Left ventricle myocardium inferior (tissue), 1 donor: Measurements from ENCODE around the gene NCOA4. TPM values are rescaled to one million over a fixed set of nuclear protein-coding genes. Genes with fewer than 3 reads are reported as not detected.
A peak's percentile ranks its signal among the peaks of the same experiment; 100 is the strongest.

Experiments
- DNase-seq: peaks from one replicate; pipeline ENCODE4 v3.0.0-alpha.2; 2020
- H3K27ac ChIP-seq: fragments of 200-600 bp; replicated peaks from 2 replicates; pipeline ENCODE4 v1.8.0; 2021
- H3K27me3 ChIP-seq: fragments of 200-600 bp; 2 replicates; pipeline ENCODE4 v1.8.0; 2021; ENCODE audit warnings: low read depth
- H3K36me3 ChIP-seq: fragments of 200-600 bp; 2 replicates; pipeline ENCODE4 v1.8.0; 2021
- H3K4me1 ChIP-seq: fragments of 200-600 bp; 2 replicates; pipeline ENCODE4 v1.8.0; 2021
- H3K4me3 ChIP-seq: fragments of 200-600 bp; 2 replicates; pipeline ENCODE4 v1.8.0; 2021; ENCODE audit warnings: mild to moderate bottlenecking, moderate library complexity
- H3K9me3 ChIP-seq: fragments of 200-600 bp; replicated peaks from 2 replicates; pipeline ENCODE4 v1.8.0; 2021
- CTCF ChIP-seq: fragments of 200-600 bp; IDR thresholded peaks from 2 replicates; pipeline ENCODE4 v1.8.0; 2021; ENCODE audit warnings: antibody characterized with exemption, mild to moderate bottlenecking, borderline replicate concordance
- intact Hi-C: fragments of 100-400 bp; cut with micrococcal nuclease; formaldehyde crosslinking; loops from one replicate; pipeline ENCODE4 v1.11.0; 2022
- total RNA-seq: library from RNA; stranded (reverse); fragmentation: NEBNext Ultra II Directional; extraction: Animal tissue kit (Norgen Biotek cat#: 25700); gene quantifications from one replicate; pipeline ENCODE4 v1.2.1, GENCODE V29; 2021
- donor health status: DM: no; HTN: yes; CAD: no; lungs with severe emphysema.

Gene NCOA4
- total RNA-seq, 1 donor from 2014 or later = 270 TPM

GRCh38 chr10:46020344-46020657 lies 10.1 kb downstream of the NCOA4 start:
- no peaks in the 10 kb centered on the region for H3K9me3 ChIP-seq
- TF ChIP-seq CTCF = no peak
- DNase-seq = no peak
- no peaks in the 10 kb centered on the region for H3K27me3 ChIP-seq
- H3K27ac ChIP-seq = peak overlapping the region; percentile 89
- intact Hi-C loops = no loop called here
- H3K4me1 ChIP-seq = peaks cover 96% of the 10 kb centered on the region
- peak overlapping the region; percentile 75 for H3K4me3 ChIP-seq
- peaks cover 12% of the 10 kb centered on the region for H3K36me3 ChIP-seq

DNA sequence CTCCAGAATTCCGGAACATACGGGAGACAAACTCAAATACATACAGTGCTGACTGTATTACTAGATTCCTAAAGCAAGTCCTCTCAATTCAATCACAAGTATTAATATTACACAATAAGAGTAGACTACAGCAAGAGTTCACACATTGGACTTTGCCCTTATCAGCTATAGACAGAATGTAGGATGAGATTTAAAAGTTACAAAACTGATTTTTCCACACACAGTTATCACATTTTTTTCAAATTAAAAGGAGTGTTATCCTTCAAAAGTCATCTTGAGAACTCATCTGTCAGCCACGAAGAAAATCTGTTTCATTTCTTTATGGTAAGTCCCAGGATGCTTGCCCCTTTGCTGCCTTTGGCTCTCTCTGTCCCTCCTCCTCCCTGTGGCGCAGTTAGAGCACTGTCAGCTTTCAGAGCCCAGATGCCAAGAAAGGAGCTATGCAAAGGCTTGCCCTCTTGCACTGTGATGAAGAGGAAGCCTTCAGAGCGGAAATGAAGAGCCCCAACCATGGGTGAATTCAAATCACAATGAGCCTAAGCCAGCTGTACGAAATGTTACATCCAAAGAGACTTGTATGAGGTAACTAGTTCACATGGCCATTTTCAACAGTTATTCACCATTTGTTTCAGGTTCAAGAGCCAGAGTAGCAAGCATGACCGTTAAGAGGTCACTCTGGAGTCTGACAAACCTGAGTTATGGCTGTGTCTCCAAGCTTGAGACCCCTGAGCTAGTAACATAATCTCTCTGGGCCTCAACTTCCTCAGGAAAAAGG lies 10.7 kb downstream of the NCOA4 start:
- H3K4me3 ChIP-seq = peak overlapping the region; percentile 75
- DNase-seq = no peak

DNA sequence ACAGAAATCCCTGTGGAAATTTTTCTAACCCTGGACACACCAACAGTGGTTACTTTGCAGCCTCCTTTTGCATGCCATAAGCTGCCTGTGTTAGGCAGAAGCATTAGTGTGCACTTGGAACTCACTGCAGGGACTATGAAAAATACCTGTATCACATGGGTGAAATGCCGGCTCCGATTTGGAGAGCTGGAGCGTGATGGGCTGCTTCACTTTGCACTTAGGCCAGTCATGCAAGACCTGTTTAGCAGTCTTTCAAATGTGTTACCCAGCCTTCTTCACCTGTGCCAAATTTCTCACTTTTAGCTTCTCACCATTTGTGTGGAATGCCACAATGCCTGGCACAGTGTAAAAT lies 11.3 kb downstream of the NCOA4 start:
- Histone ChIP-seq H3K9me3 (no peaks in the 10 kb centered on the region), H3K4me1 (peaks cover 95% of the 10 kb centered on the region), H3K4me3 (peak overlapping the region; percentile 75), H3K27ac (peak overlapping the region; percentile 89), H3K27me3 (no peaks in the 10 kb centered on the region), H3K36me3 (peaks cover 23% of the 10 kb centered on the region)
- TF ChIP-seq CTCF = no peak
- no peak for DNase-seq
- intact Hi-C loops = no loop called here

More for the DNA sequence above, 10.7 kb downstream of the NCOA4 start:
- intact Hi-C loops = no loop called here
- peaks cover 17% of the 10 kb centered on the region for H3K36me3 ChIP-seq
- peak overlapping the region; percentile 89 for H3K27ac ChIP-seq
- peaks cover 95% of the 10 kb centered on the region for H3K4me1 ChIP-seq
- H3K27me3 ChIP-seq = no peaks in the 10 kb centered on the region
- no peak for TF ChIP-seq CTCF
- H3K9me3 ChIP-seq = no peaks in the 10 kb centered on the region

DNA sequence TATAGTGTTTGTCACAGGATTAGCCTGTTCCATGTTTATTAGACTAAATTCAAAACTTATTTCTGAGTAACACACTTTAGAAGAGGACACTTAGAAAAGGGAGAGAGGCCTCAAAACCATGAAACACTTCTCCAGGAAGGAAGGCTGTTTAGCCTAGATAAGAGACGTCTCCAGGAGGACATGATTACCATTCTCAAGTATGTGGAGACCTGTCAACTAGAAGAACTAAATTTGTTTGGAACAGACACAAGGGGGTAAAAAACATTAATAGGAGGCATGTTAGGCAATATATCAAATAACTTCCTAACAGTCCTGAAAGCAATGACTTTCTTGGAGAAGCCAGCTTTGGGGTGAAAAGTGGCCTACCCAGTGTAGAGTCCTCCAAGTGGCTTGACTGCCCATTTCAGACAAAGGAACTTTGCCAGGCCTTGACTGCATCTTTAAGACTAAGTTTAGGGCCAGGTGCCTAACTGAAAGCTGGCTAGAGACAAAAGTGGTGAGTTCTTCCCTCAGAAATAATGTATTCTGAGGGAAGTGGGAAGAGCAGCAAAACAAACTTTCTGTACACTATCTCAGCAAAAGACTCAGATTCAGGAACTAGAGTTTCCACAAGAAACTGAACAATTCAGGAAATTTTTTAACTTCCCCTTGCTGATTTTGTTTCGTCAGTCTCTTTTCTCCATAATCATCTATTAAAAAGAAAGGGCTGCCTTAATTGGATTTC lies 11.8 kb downstream of the NCOA4 start:
- Histone ChIP-seq H3K27ac (peak overlapping the region; percentile 89), H3K4me1 (peaks cover 90% of the 10 kb centered on the region), H3K36me3 (peaks cover 29% of the 10 kb centered on the region), H3K9me3 (no peaks in the 10 kb centered on the region), H3K27me3 (no peaks in the 10 kb centered on the region), H3K4me3 (peak overlapping the region; percentile 75)
- intact Hi-C loops = no loop called here
- no peak for DNase-seq
- no peak for TF ChIP-seq CTCF

- TF ChIP-seq CTCF = no peak
- peak overlapping the region; percentile 89 for H3K27ac ChIP-seq
- H3K4me1 ChIP-seq = peaks cover 83% of the 10 kb centered on the region
These were observed 12.7 kb downstream of the NCOA4 start for GRCh38 chr10:46017733-46018132.

More at GRCh38 chr10:46017733-46018132, 12.7 kb downstream of the NCOA4 start:
- H3K4me3 ChIP-seq = no peak overlapping the region
- intact Hi-C loops = no loop called here
- H3K36me3 ChIP-seq = peaks cover 37% of the 10 kb centered on the region
- no peaks in the 10 kb centered on the region for H3K27me3 ChIP-seq
- no peak for DNase-seq
- no peaks in the 10 kb centered on the region for H3K9me3 ChIP-seq
